Iris pigment epithelial cell (primary cell): ENCODE measurements around the gene KRTAP2-1.
A peak's percentile ranks its signal among the peaks of the same experiment; 100 is the strongest.
"Not testable (repeated sequence)": the region's sequence is repeated elsewhere in the genome, so short reads cannot be mapped to it uniquely, and the experiment has no call there.

Experiments
- DNase-seq: peaks from one replicate; pipeline ENCODE4 v3.0.0-alpha.2; 2011; ENCODE audit warnings: low read depth

The KRTAP2-1 gene

GRCh38 chr17:41012326-41013120 is 34.6 kb downstream of the KRTAP2-1 start:
- no peak for DNase-seq

DNA sequence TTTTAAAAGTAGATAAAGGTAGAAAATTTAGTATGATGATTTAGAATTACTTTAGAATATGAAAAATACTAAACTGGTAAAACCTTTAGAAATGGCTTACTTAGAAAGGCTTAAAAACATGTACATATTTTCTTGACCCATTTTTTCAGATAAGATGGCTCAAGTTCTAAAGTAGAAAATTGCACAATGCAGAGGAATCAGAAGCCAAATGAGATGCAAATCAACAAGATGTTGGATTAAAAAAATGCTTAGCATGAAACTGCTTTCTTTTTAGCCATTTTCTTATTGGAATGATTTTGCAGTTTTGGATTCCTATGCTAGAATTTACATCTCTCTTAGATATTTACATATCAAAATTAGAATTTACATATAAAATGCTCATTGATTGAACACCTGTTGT is 36.7 kb downstream of the KRTAP2-1 start:
- DNase-seq = peak; percentile 50

DNA sequence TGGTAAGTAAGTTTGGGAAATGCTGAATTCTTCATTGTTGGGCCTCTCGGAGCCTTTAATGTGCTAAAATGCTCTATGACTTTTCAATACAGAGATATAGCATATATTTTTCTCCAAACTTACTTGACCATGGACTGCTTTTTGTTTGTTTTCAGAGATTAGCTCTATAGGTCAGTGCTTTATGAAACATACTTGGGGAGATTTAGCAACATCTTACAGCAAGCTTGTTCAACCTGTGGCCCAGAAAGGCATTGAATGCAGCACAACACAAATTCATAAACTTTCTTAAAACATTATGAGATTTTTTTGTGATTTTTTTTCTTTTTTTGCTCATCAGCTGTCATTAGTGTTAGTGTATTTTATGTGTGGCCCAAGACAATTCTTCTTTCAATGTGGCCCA is 37.2 kb downstream of the KRTAP2-1 start:
- DNase-seq = peak; percentile 55

DNA sequence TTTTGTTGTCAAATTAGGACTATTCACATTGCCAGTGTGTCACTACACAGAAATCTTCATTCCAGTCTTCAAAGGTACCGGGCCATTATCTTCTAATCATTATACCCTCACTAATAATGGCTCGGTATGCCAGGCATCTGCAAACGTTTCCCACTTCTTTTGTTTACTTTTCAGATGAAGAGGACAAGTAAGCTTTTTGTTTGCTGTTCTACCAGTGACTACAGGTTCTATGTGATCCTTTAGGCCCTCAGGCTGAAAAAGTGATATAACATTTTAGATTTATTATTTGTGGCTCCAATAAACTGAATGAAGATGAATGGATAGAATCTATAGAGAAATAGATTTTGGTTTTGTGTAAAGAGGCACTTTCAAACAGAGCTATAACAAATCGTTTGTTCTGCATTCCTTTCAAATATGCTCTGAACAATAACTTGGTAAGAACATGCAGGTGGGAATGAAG is 37.8 kb downstream of the KRTAP2-1 start:
- DNase-seq = no peak

DNA sequence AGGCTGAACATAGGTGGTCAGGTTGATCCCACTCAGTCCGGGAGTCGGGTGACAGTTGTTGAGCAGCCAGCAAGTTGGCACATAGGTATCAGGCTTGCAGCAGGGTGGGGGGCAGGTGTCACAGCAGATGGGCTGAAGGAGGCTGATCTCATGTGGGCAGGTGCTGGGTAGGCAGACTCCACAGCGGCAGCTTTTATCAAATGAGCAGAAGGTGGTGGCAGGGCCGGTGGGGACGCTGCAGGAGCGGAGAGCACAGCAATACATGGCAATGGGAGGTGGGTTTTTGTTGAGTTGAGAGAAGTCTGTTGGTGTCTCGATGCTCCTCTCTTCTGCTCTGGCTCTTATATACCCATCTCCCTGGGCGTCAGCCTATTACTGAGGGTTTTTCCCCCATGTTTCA is 38.3 kb downstream of the KRTAP2-1 start, which contains the start of gene KRTAP3-1:
TSS of gene KRTAP3-1 (minus strand) at position 318 of the 400 bp plus-strand sequence. CDS start at position 264, 54 bp downstream.
- DNase-seq = no peak

DNA sequence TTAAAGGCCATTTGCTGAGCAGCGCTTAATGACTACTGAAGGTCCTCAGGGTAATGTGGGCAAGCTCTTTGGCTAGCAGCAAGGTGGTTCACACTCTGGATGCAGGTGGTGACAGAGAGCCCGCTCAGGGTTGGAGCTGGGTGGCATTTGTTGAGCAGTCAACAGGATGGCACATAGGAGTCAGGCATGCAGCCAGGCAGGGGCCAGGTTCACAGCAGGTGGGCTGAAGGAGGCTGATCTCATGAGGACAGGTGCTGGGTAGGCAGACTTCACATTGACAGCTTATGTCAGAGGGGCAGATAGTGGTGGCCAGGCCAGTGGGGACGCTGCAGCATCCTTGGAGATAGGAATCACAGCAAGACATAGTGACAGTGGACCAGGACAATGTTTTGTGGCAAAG is 42.7 kb downstream of the KRTAP2-1 start:
- no peak for DNase-seq

DNA sequence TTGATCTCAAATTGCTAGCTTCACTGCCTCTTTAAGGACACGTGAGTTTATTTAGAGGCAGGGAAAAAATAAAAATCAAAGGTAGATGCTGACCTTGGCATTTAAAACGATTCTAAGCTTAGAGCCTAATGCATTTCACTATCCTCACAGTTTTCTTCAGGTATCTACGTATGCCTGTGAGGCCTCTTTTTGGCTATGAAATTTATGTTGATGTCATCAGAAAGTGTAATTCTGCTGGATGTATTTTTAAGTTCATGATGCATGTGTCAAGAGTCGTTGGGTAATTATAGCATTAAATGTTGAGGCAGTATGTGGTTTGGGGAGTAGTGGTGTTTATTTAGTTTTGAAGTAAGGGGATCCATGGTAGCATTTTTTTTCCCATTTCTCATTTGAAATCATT is 43.2 kb downstream of the KRTAP2-1 start:
- DNase-seq = peak; percentile 47

GRCh38 chr17:41002814-41003213 is 44.3 kb downstream of the KRTAP2-1 start:
- DNase-seq = peak; percentile 73

- DNase-seq = no peak
Measured at GRCh38 chr17:41001795-41002194, 45.3 kb downstream of the KRTAP2-1 start.

GRCh38 chr17:40999563-40999962 is 47.6 kb downstream of the KRTAP2-1 start, which contains the start of gene KRTAP3-2:
TSS of gene KRTAP3-2 (minus strand) at chr17:40999906. CDS start at chr17:40999853, 53 bp downstream.
- DNase-seq = not testable (repeated sequence)

GRCh38 chr17:40997361-40997760 is 49.8 kb downstream of the KRTAP2-1 start:
- no peak for DNase-seq

DNA sequence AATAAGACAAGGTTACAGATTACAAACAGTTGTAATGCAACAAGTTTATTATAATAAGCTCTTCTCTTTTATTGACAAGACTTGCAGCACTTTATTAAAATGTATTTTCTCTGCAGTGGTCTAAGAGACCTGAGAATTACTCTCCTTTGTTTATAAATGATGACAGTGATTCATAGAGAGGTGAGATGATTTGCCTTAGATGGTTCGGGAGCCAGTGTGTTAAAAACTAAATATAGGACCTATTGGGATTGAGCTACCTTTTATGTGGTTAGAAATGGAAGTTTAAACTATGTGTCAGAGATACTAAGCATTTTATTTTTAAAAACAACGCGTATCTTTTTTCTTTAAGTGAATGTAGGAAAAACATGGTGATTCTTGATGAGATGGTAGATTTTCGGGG is 50.3 kb downstream of the KRTAP2-1 start:
- no peak for DNase-seq
